ENCODE measurements around the gene PRND.
"Not testable (repeated sequence)": the region's sequence is repeated elsewhere in the genome, so short reads cannot be mapped to it uniquely, and the experiment has no call there.

Gene PRND

GRCh38 chr20:4740774-4741431 lies 19.2 kb downstream of the PRND start:
- no peak for DNase-seq

GRCh38 chr20:4748847-4749246 lies 27.1 kb downstream of the PRND start:
- DNase-seq, result no peak

GRCh38 chr20:4749326-4749725 lies 27.6 kb downstream of the PRND start:
- no peak for DNase-seq

GRCh38 chr20:4750381-4750780 lies 28.7 kb downstream of the PRND start:
- no peak for DNase-seq

- DNase-seq, result not testable (repeated sequence)
Measured at GRCh38 chr20:4759100-4759884, 37.6 kb downstream of the PRND start.

- no peak for DNase-seq
Measured at GRCh38 chr20:4763261-4763660, 41.6 kb downstream of the PRND start.

- DNase-seq, result no peak
Measured at GRCh38 chr20:4763723-4764510, 42.2 kb downstream of the PRND start.

GRCh38 chr20:4764805-4765204 lies 43.1 kb downstream of the PRND start:
- no peak for DNase-seq

- no peak for DNase-seq
Measured at GRCh38 chr20:4765681-4766080, 44.0 kb downstream of the PRND start.

- DNase-seq, result no peak
Measured at GRCh38 chr20:4766631-4767030, 44.9 kb downstream of the PRND start.

GRCh38 chr20:4767084-4767483 lies 45.4 kb downstream of the PRND start:
- DNase-seq, result no peak

- DNase-seq, result no peak
Measured at GRCh38 chr20:4769328-4769727, 47.6 kb downstream of the PRND start.

GRCh38 chr20:4770026-4770425 lies 48.3 kb downstream of the PRND start:
- no peak for DNase-seq

- DNase-seq, result no peak
Measured at GRCh38 chr20:4771004-4771403, 49.3 kb downstream of the PRND start.

GRCh38 chr20:4772132-4772531 lies 50.4 kb downstream of the PRND start:
- no peak for DNase-seq

GRCh38 chr20:4773014-4773413 lies 51.3 kb downstream of the PRND start:
- DNase-seq, result not testable (repeated sequence)

GRCh38 chr20:4773736-4774135 lies 52.0 kb downstream of the PRND start:
- DNase-seq, result no peak

GRCh38 chr20:4774207-4774606 lies 52.5 kb downstream of the PRND start:
- DNase-seq, result no peak

GRCh38 chr20:4775322-4776078 lies 53.8 kb downstream of the PRND start:
- no peak for DNase-seq

GRCh38 chr20:4776079-4776630 lies 54.4 kb downstream of the PRND start:
- no peak for DNase-seq

Measured in NCI-H1417 treated with DMSO at 0.1 percent for 48 hours (cell line).